Measurements from ENCODE around the gene SLC38A3. TPM values are rescaled to one million over a fixed set of nuclear protein-coding genes. Genes with fewer than 3 reads are reported as not detected.

Gene SLC38A3
- total and polyA plus RNA-seq, 2 experiments from 2014 or later, result 13.4 to 14.7 TPM

- Histone ChIP-seq H3K27ac (peak overlapping the region; percentile 28), H3K9me3 (ENCODE audit: low read depth) (no peaks in the 10 kb centered on the region), H3K4me1 (ENCODE audit: low read depth) (peaks cover 16% of the 10 kb centered on the region), H3K27me3 (no peaks in the 10 kb centered on the region), H3K4me3 (no peak overlapping the region), H3K36me3 (no peaks in the 10 kb centered on the region)
- TF ChIP-seq CTCF (IDR thresholded peaks at IDR 0.05; ENCODE audit: low read depth, low read length), result no peak
- no peak for DNase-seq (ENCODE audit: low read depth in 1 of 2, low spot score in 1 of 2)
These were observed 21.3 kb upstream of the SLC38A3 start for GRCh38 chr3:50183755-50184154.

GRCh38 chr3:50184242-50184978, 20.7 kb upstream of the SLC38A3 start:
- no peaks in the 10 kb centered on the region for H3K9me3 ChIP-seq (ENCODE audit: low read depth)
- TF ChIP-seq CTCF (IDR thresholded peaks at IDR 0.05; ENCODE audit: low read depth, low read length), result no peak
- H3K4me1 ChIP-seq (ENCODE audit: low read depth), result peaks cover 16% of the 10 kb centered on the region

GRCh38 chr3:50185230-50185629, 19.8 kb upstream of the SLC38A3 start:
- Histone ChIP-seq H3K4me1 (ENCODE audit: low read depth) (peaks cover 16% of the 10 kb centered on the region), H3K27me3 (no peaks in the 10 kb centered on the region), H3K36me3 (no peaks in the 10 kb centered on the region), H3K4me3 (no peak overlapping the region), H3K27ac (no peak overlapping the region), H3K9me3 (ENCODE audit: low read depth) (no peaks in the 10 kb centered on the region)
- no peak for TF ChIP-seq CTCF (IDR thresholded peaks at IDR 0.05; ENCODE audit: low read depth, low read length)
- DNase-seq (ENCODE audit: low read depth in 1 of 2, low spot score in 1 of 2), result no peak

More at GRCh38 chr3:50184242-50184978, 20.7 kb upstream of the SLC38A3 start:
- no peaks in the 10 kb centered on the region for H3K27me3 ChIP-seq
- no peak for DNase-seq (ENCODE audit: low read depth in 1 of 2, low spot score in 1 of 2)
- H3K27ac ChIP-seq, result no peak overlapping the region
- H3K4me3 ChIP-seq, result no peak overlapping the region
- no peaks in the 10 kb centered on the region for H3K36me3 ChIP-seq

GRCh38 chr3:50186096-50186495, 19.0 kb upstream of the SLC38A3 start:
- no peaks in the 10 kb centered on the region for H3K27me3 ChIP-seq
- DNase-seq (ENCODE audit: low read depth in 1 of 2, low spot score in 1 of 2), result no peak
- no peaks in the 10 kb centered on the region for H3K9me3 ChIP-seq (ENCODE audit: low read depth)
- peaks cover 16% of the 10 kb centered on the region for H3K4me1 ChIP-seq (ENCODE audit: low read depth)
- no peaks in the 10 kb centered on the region for H3K36me3 ChIP-seq
- no peak for TF ChIP-seq CTCF (IDR thresholded peaks at IDR 0.05; ENCODE audit: low read depth, low read length)
- no peak overlapping the region for H3K4me3 ChIP-seq
- no peak overlapping the region for H3K27ac ChIP-seq

DNA sequence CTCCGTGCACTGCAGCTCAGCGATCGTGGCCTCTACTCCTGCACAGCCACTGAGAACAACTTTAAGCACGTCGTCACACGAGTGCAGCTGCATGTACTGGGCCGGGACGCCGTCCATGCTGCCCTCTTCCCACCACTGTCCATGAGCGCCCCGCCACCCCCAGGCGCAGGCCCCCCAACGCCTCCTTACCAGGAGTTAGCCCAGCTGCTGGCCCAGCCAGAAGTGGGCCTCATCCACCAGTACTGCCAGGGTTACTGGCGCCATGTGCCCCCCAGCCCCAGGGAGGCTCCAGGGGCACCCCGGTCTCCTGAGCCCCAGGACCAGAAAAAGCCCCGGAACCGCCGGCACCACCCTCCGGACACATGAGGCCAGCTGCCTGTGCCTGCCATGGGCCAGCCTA, 17.3 kb upstream of the SLC38A3 start:
- no peak for TF ChIP-seq CTCF (IDR thresholded peaks at IDR 0.05; ENCODE audit: low read depth, low read length)
- H3K27ac ChIP-seq, result no peak overlapping the region
- H3K27me3 ChIP-seq, result no peaks in the 10 kb centered on the region
- DNase-seq (ENCODE audit: low read depth in 1 of 2, low spot score in 1 of 2), result no peak
- H3K36me3 ChIP-seq, result no peaks in the 10 kb centered on the region
- H3K4me3 ChIP-seq, result no peak overlapping the region
- no peaks in the 10 kb centered on the region for H3K9me3 ChIP-seq (ENCODE audit: low read depth)
- H3K4me1 ChIP-seq (ENCODE audit: low read depth), result peaks cover 2% of the 10 kb centered on the region

Measured in cardiac muscle cell (in vitro differentiated cells and primary cell).